Fibroblast of lung (primary cell): ENCODE measurements around the gene NKAIN2. TPM values are rescaled to one million over a fixed set of nuclear protein-coding genes. Genes with fewer than 3 reads are reported as not detected.

Experiments
- DNase-seq, 2 donors: peaks; one replicate each; pipeline versions ENCODE4 v3.0.0 to v3.0.0-alpha.2; 2010; ENCODE audit warnings: low read depth in 2 of 2
- H2AFZ ChIP-seq: 2 replicates; pipeline ENCODE4 v1.5.1; 2012; ENCODE audit warnings: low read length, control low read depth, inconsistent platforms
- H3K27ac ChIP-seq: 2 replicates; pipeline ENCODE4 v1.5.1; 2011; ENCODE audit warnings: low read length, control low read depth; ENCODE audit not compliant: insufficient read depth
- H3K27me3 ChIP-seq: 2 replicates; pipeline ENCODE4 v1.5.1; 2011; ENCODE audit warnings: mild to moderate bottlenecking, low read length; ENCODE audit not compliant: control insufficient read depth, insufficient read depth
- H3K36me3 ChIP-seq: 2 replicates; pipeline ENCODE4 v1.5.1; 2011; ENCODE audit warnings: low read length; ENCODE audit not compliant: control insufficient read depth, insufficient read depth
- H3K4me1 ChIP-seq: 2 replicates; pipeline ENCODE4 v1.5.1; 2011; ENCODE audit warnings: low read length; ENCODE audit not compliant: control insufficient read depth, insufficient read depth; ENCODE audit errors: extremely low read depth
- H3K4me2 ChIP-seq: 2 replicates; pipeline ENCODE4 v1.5.1; 2011; ENCODE audit warnings: low read length, control low read depth; ENCODE audit not compliant: insufficient read depth; ENCODE audit errors: extremely low read depth
- H3K4me3 ChIP-seq, 4 experiments: fragments of 200-600 bp in 1 of 4; sonication (generic) in 1 of 4; replicated peaks in 1 of 4; 2 replicates each; pipeline ENCODE4 v1.5.1; 2011 to 2016; ENCODE audit warnings: low read length in 4 of 4, low read depth in 3 of 4, mild to moderate bottlenecking in 3 of 4, control low read depth in 2 of 4, inconsistent platforms in 1 of 4, mixed read lengths in 1 of 4; ENCODE audit not compliant: insufficient read depth in 1 of 4; ENCODE audit errors: control extremely low read depth in 1 of 4
- H3K79me2 ChIP-seq: 2 replicates; pipeline ENCODE4 v1.5.1; 2012; ENCODE audit warnings: mild to moderate bottlenecking, low read length, inconsistent platforms; ENCODE audit not compliant: control insufficient read depth, insufficient read depth
- H3K9ac ChIP-seq: 2 replicates; pipeline ENCODE4 v1.5.1; 2011; ENCODE audit warnings: mild to moderate bottlenecking, low read length, control low read depth; ENCODE audit not compliant: insufficient read depth
- H3K9me3 ChIP-seq: 2 replicates; pipeline ENCODE4 v1.5.1; 2012; ENCODE audit warnings: low read depth, low read length; ENCODE audit not compliant: control insufficient read depth, insufficient read depth
- H4K20me1 ChIP-seq: 2 replicates; pipeline ENCODE4 v1.5.1; 2011; ENCODE audit warnings: low read length; ENCODE audit not compliant: control insufficient read depth, insufficient read depth; ENCODE audit errors: extremely low read depth
- CTCF ChIP-seq, 2 donors: IDR thresholded peaks in 1 of 2; conservative IDR thresholded peaks in 1 of 2; 1 replicate in 1 of 2; 2 replicates in 1 of 2; pipeline ENCODE4 v1.5.1; 2011 to 2012; ENCODE audit warnings: low read length in 2 of 2, control low read depth in 1 of 2, inconsistent platforms in 1 of 2, low read depth in 1 of 2, mild to moderate bottlenecking in 1 of 2
- EZH2 ChIP-seq: IDR thresholded peaks from 2 replicates; pipeline ENCODE4 v1.5.1; 2012; ENCODE audit warnings: low read length, control low read depth, mild to moderate bottlenecking; ENCODE audit errors: missing control alignments
- polyA plus RNA-seq, 2 donors: library from polyadenylated mRNA; depleted of rRNA in 1 of 2; stranded (reverse) in 1 of 2; unstranded in 1 of 2; fragments of >200 nt; gene quantifications; 2 replicates each; pipeline ENCODE4 v1.2.1, GENCODE V29; 2011 to 2012; ENCODE audit warnings: missing spikeins in 1 of 2
- total RNA-seq: library from RNA; depleted of rRNA; stranded (reverse); fragments of >200 nt; gene quantifications from 2 replicates; pipeline ENCODE4 v1.2.1, GENCODE V29; 2014

The NKAIN2 gene
- total and polyA plus RNA-seq, 2 donors (not counting 1 experiment from before 2014, with no cell fraction given) = not detected

DNA sequence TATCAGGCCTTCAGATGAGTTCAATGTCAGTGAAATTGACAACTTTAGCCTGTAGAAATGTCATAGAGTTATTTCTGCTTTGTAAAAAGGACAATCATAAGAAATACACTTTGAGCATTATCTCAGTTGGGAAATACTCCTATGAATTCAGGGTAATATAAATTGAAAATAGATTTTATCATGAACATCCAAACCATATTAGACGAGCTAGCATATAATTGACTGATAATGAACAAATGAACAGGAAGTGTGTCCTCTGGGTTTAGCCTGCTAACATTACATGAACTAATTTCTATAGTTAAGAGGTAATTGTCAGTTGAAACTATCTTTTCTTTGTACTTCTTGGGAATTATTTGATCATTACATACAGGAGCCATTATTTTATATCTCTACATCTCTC lies 689.6 kb downstream of the NKAIN2 start:
- DNase-seq = no peak
- Histone ChIP-seq H4K20me1 (no peaks in the 10 kb centered on the region), H3K36me3 (no peaks in the 10 kb centered on the region), H3K27me3 (no peaks in the 10 kb centered on the region), H3K27ac (no peak overlapping the region), H3K4me1 (no peaks in the 10 kb centered on the region), H3K4me2 (no peak overlapping the region), H2AFZ (no peak overlapping the region), H3K79me2 (no peaks in the 10 kb centered on the region), H3K9ac (no peak overlapping the region), H3K4me3 (no peak overlapping the region), H3K9me3 (no peaks in the 10 kb centered on the region)
- no peak for TF ChIP-seq EZH2
- no peak for TF ChIP-seq CTCF (conservative IDR thresholded peaks at IDR 0.05 in 1 of 2, IDR thresholded peaks at IDR 0.05 in 1 of 2; ENCODE audit: low read depth in 1 of 2, low read length in 2 of 2)

DNA sequence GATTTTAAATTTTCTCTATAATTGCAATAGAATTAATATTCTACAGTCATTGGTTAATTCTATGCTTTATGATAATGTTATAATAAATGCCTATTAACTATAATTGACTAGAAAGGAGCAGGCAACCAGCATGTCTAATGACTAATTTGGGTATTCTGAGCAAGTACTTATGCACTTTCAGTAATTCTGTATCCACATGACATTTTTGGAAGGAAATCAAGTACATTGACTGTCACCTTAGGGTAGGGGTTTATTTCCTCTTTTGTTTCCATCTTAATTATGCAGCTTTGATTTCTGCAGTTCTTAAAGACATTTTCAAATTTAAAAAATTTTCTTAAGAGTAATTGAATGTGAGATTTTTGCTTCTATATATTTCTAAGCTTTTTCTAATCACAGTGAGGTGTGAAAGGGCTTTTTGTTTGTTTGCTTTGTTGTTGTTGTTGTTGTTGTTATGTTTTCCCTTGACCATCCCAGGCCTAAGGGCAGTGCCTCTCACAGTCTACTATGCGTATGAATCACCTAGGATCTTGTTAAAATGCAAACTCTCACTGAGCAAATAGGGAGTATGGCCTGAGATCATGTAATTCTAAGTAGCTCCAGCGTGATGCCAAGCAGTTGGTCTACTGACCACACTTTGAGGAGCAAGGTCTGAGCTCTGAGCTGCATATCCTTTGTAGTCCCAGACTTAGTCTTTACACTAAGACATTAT lies 691.4 kb downstream of the NKAIN2 start:
- no peaks in the 10 kb centered on the region for H3K27me3 ChIP-seq
- no peaks in the 10 kb centered on the region for H3K9me3 ChIP-seq
- DNase-seq = peak in 1 of 2 donors; percentile 17

GRCh38 chr6:124495665-124496190 lies 692.1 kb downstream of the NKAIN2 start:
- no peaks in the 10 kb centered on the region for H3K27me3 ChIP-seq
- no peaks in the 10 kb centered on the region for H3K9me3 ChIP-seq
- no peaks in the 10 kb centered on the region for H3K36me3 ChIP-seq
- no peak overlapping the region for H2AFZ ChIP-seq
- H3K79me2 ChIP-seq = no peaks in the 10 kb centered on the region
- H4K20me1 ChIP-seq = no peaks in the 10 kb centered on the region
- H3K9ac ChIP-seq = no peak overlapping the region
- no peak overlapping the region for H3K27ac ChIP-seq
- H3K4me3 ChIP-seq = no peak overlapping the region
- no peak overlapping the region for H3K4me2 ChIP-seq
- TF ChIP-seq CTCF (conservative IDR thresholded peaks at IDR 0.05 in 1 of 2, IDR thresholded peaks at IDR 0.05 in 1 of 2; ENCODE audit: low read depth in 1 of 2, low read length in 2 of 2) (no peak), EZH2 (no peak)
- no peaks in the 10 kb centered on the region for H3K4me1 ChIP-seq
- peak in 1 of 2 donors; percentile 52 for DNase-seq

More for the DNA sequence above, 691.4 kb downstream of the NKAIN2 start:
- TF ChIP-seq EZH2 = no peak
- H3K4me3 ChIP-seq = no peak overlapping the region
- H3K4me1 ChIP-seq = no peaks in the 10 kb centered on the region
- no peaks in the 10 kb centered on the region for H3K79me2 ChIP-seq
- H4K20me1 ChIP-seq = no peaks in the 10 kb centered on the region
- no peak overlapping the region for H3K4me2 ChIP-seq
- no peaks in the 10 kb centered on the region for H3K36me3 ChIP-seq
- H2AFZ ChIP-seq = no peak overlapping the region
- no peak overlapping the region for H3K9ac ChIP-seq
- H3K27ac ChIP-seq = no peak overlapping the region
